ENCODE results near the gene ITGA1. TPM values are rescaled to one million over a fixed set of nuclear protein-coding genes. Genes with fewer than 3 reads are reported as not detected.

ITGA1 gene
- total RNA-seq, 4 donors from 2014 or later, result 5.7 to 20.4 (median 12.4) TPM

GRCh38 chr5:52895075-52895474 lies 107.4 kb downstream of the ITGA1 start:
- no peaks in the 10 kb centered on the region for H3K9me3 ChIP-seq
- TF ChIP-seq POLR2A (IDR thresholded peaks at IDR 0.05), result no peak
- TF ChIP-seq, protein P1, sequence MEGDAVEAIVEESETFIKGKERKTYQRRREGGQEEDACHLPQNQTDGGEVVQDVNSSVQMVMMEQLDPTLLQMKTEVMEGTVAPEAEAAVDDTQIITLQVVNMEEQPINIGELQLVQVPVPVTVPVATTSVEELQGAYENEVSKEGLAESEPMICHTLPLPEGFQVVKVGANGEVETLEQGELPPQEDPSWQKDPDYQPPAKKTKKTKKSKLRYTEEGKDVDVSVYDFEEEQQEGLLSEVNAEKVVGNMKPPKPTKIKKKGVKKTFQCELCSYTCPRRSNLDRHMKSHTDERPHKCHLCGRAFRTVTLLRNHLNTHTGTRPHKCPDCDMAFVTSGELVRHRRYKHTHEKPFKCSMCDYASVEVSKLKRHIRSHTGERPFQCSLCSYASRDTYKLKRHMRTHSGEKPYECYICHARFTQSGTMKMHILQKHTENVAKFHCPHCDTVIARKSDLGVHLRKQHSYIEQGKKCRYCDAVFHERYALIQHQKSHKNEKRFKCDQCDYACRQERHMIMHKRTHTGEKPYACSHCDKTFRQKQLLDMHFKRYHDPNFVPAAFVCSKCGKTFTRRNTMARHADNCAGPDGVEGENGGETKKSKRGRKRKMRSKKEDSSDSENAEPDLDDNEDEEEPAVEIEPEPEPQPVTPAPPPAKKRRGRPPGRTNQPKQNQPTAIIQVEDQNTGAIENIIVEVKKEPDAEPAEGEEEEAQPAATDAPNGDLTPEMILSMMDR (IDR thresholded peaks at IDR 0.05 in 4 of 5, conservative IDR thresholded peaks at IDR 0.05 in 1 of 5), result no peak
- H3K4me3 ChIP-seq, result no peak overlapping the region
- H3K4me1 ChIP-seq, result peaks cover 15 to 29% of the 10 kb centered on the region in 2 donors
- no peaks in the 10 kb centered on the region for H3K27me3 ChIP-seq
- in situ Hi-C loops (cut with MboI; ENCODE audit: low sequenced_read_pairs in 4 of 4), result no loop called here
- H3K36me3 ChIP-seq, result no peaks in the 10 kb centered on the region
- peak overlapping the region; percentile 3 to 33 (median 9) for H3K27ac ChIP-seq
- DNase-seq (no peak), ATAC-seq (peak in 1 of 2 donors; percentile 54)
- intact Hi-C loops (cut with DNase I; ENCODE audit: low total_unique reads), result no loop called here

GRCh38 chr5:52895572-52896413 lies 108.1 kb downstream of the ITGA1 start:
- DNase-seq, result no peak
- Histone ChIP-seq H3K4me3 (no peak overlapping the region), H3K4me1 (peaks cover 15 to 29% of the 10 kb centered on the region in 2 donors), H3K36me3 (no peaks in the 10 kb centered on the region), H3K27ac (peak overlapping the region; percentile 7 to 46 (median 22)), H3K27me3 (no peaks in the 10 kb centered on the region), H3K9me3 (no peaks in the 10 kb centered on the region)
- TF ChIP-seq POLR2A (IDR thresholded peaks at IDR 0.05), result no peak
- TF ChIP-seq, protein P1 (IDR thresholded peaks at IDR 0.05 in 4 of 5, conservative IDR thresholded peaks at IDR 0.05 in 1 of 5), result no peak
- peak in 1 of 2 donors; percentile 19 for ATAC-seq
- in situ Hi-C loops (cut with MboI; ENCODE audit: low sequenced_read_pairs in 4 of 4) (no loop called here), intact Hi-C loops (cut with DNase I; ENCODE audit: low total_unique reads) (no loop called here)

DNA sequence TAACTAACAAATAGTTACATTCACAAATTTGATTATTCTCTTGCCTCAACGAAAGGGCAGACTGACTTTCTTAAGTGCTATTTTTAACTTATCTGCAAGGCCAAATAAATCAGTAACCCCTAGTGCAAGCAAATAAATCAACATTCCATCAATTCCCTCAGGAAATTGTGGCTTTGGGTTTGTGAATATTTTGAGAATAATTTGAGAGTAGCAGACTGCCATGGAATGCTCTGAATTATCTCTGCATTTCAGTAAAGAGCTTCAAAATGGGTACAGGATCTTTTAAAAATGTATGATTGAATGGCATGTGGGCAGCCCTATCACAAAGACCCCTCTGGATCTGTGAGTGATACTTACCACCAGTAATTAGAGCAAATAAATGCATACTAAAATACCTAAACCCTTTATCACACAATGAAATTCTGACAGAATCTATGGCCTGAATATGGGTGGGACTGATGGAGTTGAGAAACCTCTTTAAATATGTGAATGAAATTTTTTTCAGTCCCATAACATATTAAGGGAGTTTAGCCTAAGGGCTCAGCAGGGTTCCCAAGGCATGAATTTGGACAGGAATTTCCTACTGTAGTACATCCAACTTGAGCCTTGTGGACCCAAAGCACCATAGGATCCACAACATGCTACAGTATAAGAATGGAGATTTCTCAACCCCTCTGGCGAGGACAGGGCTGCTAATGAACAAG lies 109.0 kb downstream of the ITGA1 start:
- H3K4me3 ChIP-seq, result no peak overlapping the region
- intact Hi-C loops (cut with DNase I; ENCODE audit: low total_unique reads), result no loop called here
- no peak for DNase-seq
- in situ Hi-C loops (cut with MboI; ENCODE audit: low sequenced_read_pairs in 4 of 4), result no loop called here
- no peaks in the 10 kb centered on the region for H3K36me3 ChIP-seq
- no peak for ATAC-seq
- no peaks in the 10 kb centered on the region for H3K9me3 ChIP-seq
- H3K27me3 ChIP-seq, result no peaks in the 10 kb centered on the region
- TF ChIP-seq, protein P1 (IDR thresholded peaks at IDR 0.05 in 4 of 5, conservative IDR thresholded peaks at IDR 0.05 in 1 of 5), result no peak
- no peak for TF ChIP-seq POLR2A (IDR thresholded peaks at IDR 0.05)
- no peak overlapping the region for H3K27ac ChIP-seq
- peaks cover 15 to 29% of the 10 kb centered on the region in 2 donors for H3K4me1 ChIP-seq

GRCh38 chr5:52897238-52897614 lies 109.5 kb downstream of the ITGA1 start:
- in situ Hi-C loops (cut with MboI; ENCODE audit: low sequenced_read_pairs in 4 of 4) (no loop called here), intact Hi-C loops (cut with DNase I; ENCODE audit: low total_unique reads) (no loop called here)
- H3K4me1 ChIP-seq, result peaks cover 15 to 29% of the 10 kb centered on the region in 2 donors
- H3K27me3 ChIP-seq, result no peaks in the 10 kb centered on the region
- ATAC-seq (no peak), DNase-seq (no peak)
- TF ChIP-seq, protein P1 (IDR thresholded peaks at IDR 0.05 in 4 of 5, conservative IDR thresholded peaks at IDR 0.05 in 1 of 5), result no peak
- TF ChIP-seq POLR2A (IDR thresholded peaks at IDR 0.05), result no peak
- no peaks in the 10 kb centered on the region for H3K36me3 ChIP-seq
- no peak overlapping the region for H3K27ac ChIP-seq
- H3K4me3 ChIP-seq, result no peak overlapping the region
- H3K9me3 ChIP-seq, result no peaks in the 10 kb centered on the region
